ENCODE measurements around the gene PI4KA.

PI4KA gene

GRCh38 chr22:20779818-20780158 is 78.8 kb downstream of the PI4KA start:
- H3K4me2 ChIP-seq (ENCODE audit: low read length): no peak overlapping the region
- TF ChIP-seq CTCF (IDR thresholded peaks at IDR 0.05; ENCODE audit: low read depth, low read length, poor library complexity, severe bottlenecking) (no peak), EZH2phosphoT487 (IDR thresholded peaks at IDR 0.05; ENCODE audit: borderline replicate concordance, low read length) (no peak)
- H3K36me3 ChIP-seq (ENCODE audit: control insufficient read depth, low read length): peaks cover 11% of the 10 kb centered on the region
- no peaks in the 10 kb centered on the region for H3K79me2 ChIP-seq (ENCODE audit: control insufficient read depth, low read length)
- no peaks in the 10 kb centered on the region for H3K27me3 ChIP-seq (ENCODE audit: control insufficient read depth, low read length)
- H3F3A ChIP-seq (ENCODE audit: control insufficient read depth, insufficient read depth): no peaks in the 10 kb centered on the region; the same call in 1 of the 2 replicates
- no peaks in the 10 kb centered on the region for H3K9me3 ChIP-seq (ENCODE audit: control insufficient read depth, insufficient read depth, low read length)
- H3K4me3 ChIP-seq (ENCODE audit: low read length): no peak overlapping the region
- H3K4me1 ChIP-seq (ENCODE audit: control insufficient read depth, low read length): no peaks in the 10 kb centered on the region
- no peak overlapping the region for H3K27ac ChIP-seq (ENCODE audit: low read depth, low read length)
- H3K9me2 ChIP-seq (replicated peaks; ENCODE audit: control insufficient read depth, low read length): no peaks in the 10 kb centered on the region
- 0 out of 2 replicates have a peak, but pooled peaks cover 3% of the 10 kb centered on the region for H4K20me1 ChIP-seq (ENCODE audit: control insufficient read depth, insufficient read depth, low read depth, low read length)

GRCh38 chr22:20779014-20779817 is 79.4 kb downstream of the PI4KA start:
- Histone ChIP-seq H4K20me1 (ENCODE audit: control insufficient read depth, insufficient read depth, low read depth, low read length) (0 out of 2 replicates have a peak, but pooled peaks cover 3% of the 10 kb centered on the region), H3K36me3 (ENCODE audit: control insufficient read depth, low read length) (peaks cover 8% of the 10 kb centered on the region), H3K27ac (ENCODE audit: low read depth, low read length) (no peak overlapping the region), H3K4me1 (ENCODE audit: control insufficient read depth, low read length) (no peaks in the 10 kb centered on the region), H3K27me3 (ENCODE audit: control insufficient read depth, low read length) (no peaks in the 10 kb centered on the region), H3K9me3 (ENCODE audit: control insufficient read depth, insufficient read depth, low read length) (no peaks in the 10 kb centered on the region), H3K79me2 (ENCODE audit: control insufficient read depth, low read length) (no peaks in the 10 kb centered on the region), H3K9me2 (replicated peaks; ENCODE audit: control insufficient read depth, low read length) (no peaks in the 10 kb centered on the region), H3K4me3 (ENCODE audit: low read length) (no peak overlapping the region), H3F3A (ENCODE audit: control insufficient read depth, insufficient read depth) (no peaks in the 10 kb centered on the region; the same call in 1 of the 2 replicates), H3K4me2 (ENCODE audit: low read length) (no peak overlapping the region)
- TF ChIP-seq EZH2phosphoT487 (IDR thresholded peaks at IDR 0.05; ENCODE audit: borderline replicate concordance, low read length) (no peak), CTCF (IDR thresholded peaks at IDR 0.05; ENCODE audit: low read depth, low read length, poor library complexity, severe bottlenecking) (no peak)

GRCh38 chr22:20777420-20778177 is 81.0 kb downstream of the PI4KA start:
- no peaks in the 10 kb centered on the region for H3K4me1 ChIP-seq (ENCODE audit: control insufficient read depth, low read length)
- no peaks in the 10 kb centered on the region for H3K9me3 ChIP-seq (ENCODE audit: control insufficient read depth, insufficient read depth, low read length)
- no peaks in the 10 kb centered on the region for H3K79me2 ChIP-seq (ENCODE audit: control insufficient read depth, low read length)
- H3K4me2 ChIP-seq (ENCODE audit: low read length): no peak overlapping the region
- H3K4me3 ChIP-seq (ENCODE audit: low read length): no peak overlapping the region
- no peaks in the 10 kb centered on the region; the same call in 1 of the 2 replicates for H3F3A ChIP-seq (ENCODE audit: control insufficient read depth, insufficient read depth)
- H4K20me1 ChIP-seq (ENCODE audit: control insufficient read depth, insufficient read depth, low read depth, low read length): 0 out of 2 replicates have a peak, but pooled peaks cover 3% of the 10 kb centered on the region
- TF ChIP-seq EZH2phosphoT487 (IDR thresholded peaks at IDR 0.05; ENCODE audit: borderline replicate concordance, low read length) (no peak), CTCF (IDR thresholded peaks at IDR 0.05; ENCODE audit: low read depth, low read length, poor library complexity, severe bottlenecking) (no peak)
- no peaks in the 10 kb centered on the region for H3K9me2 ChIP-seq (replicated peaks; ENCODE audit: control insufficient read depth, low read length)
- no peaks in the 10 kb centered on the region for H3K36me3 ChIP-seq (ENCODE audit: control insufficient read depth, low read length)
- H3K27me3 ChIP-seq (ENCODE audit: control insufficient read depth, low read length): no peaks in the 10 kb centered on the region
- no peak overlapping the region for H3K27ac ChIP-seq (ENCODE audit: low read depth, low read length)
